HG02798 (cell line): Measurements from ENCODE around the gene CCDC17.

Source experiments
- ATAC-seq: cut with Tn5 transposase; IDR thresholded peaks from one replicate; pipeline ENCODE4 v1.9.1; 2021; ENCODE audit warnings: mild to moderate bottlenecking; ENCODE audit not compliant: unreplicated experiment, poor library complexity

The CCDC17 gene

DNA sequence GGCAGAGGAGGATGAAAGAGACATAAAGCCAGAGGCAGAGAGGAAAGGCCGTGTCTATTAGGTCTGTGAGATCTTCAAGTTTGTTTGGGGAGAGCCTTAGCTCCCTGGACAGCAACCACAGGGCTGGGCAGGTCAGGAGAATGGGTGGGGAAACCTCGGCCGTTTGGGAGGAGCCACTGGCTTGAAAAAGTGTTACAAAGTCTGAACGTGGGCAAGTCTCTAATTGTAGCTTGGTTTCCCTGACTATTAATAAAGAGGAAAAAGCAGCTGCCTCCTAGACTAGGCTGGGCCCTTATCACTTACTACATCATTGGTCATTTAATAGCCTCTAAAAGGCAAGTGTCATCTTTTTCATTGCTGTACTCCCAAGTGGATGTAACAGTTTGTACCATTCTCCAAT is at the start of gene CCDC17:
Gene CCDC17 (minus strand): TSS at position 83 of the 400 bp plus-strand sequence. CDS start 145 bp downstream, outside the sequence.
- ATAC-seq, result no peak

DNA sequence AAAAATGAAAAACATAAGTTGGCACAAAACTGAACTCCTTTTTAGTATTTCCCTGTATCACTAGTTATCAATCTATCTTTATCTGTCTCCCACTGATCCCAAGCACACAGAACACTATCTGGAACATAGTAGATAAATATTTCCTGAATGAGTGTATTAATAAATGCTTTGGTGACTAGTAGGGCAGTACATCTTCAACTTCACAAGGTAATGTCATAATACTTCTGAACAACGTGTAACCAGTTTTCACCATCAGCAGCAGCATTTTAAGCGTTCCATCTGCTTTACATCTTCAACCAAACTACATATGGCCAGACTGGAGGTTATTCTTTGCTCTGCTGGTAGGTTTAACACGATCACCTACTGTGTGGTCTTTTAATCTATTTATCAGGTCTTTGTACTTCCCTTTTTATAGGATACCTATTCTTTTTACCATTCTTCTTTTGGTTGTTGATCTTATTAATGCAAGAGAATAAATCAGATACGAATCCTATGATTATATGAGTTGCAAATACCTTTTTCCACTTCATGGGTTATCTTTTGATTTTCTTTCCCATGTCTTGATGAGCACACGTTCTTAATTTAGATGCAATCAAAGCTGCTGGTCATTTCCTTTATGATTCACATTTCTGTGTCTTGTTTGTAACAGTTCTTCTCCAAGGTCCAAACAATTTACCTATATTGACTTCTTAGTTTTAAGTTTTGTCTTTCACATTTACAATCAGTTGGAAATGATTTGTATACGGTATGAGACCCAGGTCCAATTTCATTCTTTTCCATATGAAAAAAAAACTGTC is 46.2 kb upstream of the CCDC17 start:
- no peak for ATAC-seq

DNA sequence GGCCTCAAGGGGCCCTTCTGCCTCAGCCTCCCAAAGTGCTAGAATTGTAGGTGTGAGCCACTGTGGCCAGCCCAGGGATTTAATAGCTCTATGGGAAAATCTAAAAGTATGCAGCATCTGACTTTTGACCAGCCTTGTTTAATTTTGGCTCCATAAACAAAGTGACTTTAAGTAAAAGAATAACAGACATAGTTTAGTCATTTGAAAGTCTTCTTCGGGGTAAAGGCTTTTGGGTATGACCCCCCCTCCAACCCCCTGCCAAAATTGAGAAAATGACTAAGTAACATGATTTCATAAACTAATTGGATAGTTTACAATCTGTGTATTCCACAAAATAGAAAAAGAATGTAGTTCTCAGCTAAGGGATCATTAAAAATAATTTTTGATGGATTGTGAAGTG is 45.5 kb upstream of the CCDC17 start:
- no peak for ATAC-seq

DNA sequence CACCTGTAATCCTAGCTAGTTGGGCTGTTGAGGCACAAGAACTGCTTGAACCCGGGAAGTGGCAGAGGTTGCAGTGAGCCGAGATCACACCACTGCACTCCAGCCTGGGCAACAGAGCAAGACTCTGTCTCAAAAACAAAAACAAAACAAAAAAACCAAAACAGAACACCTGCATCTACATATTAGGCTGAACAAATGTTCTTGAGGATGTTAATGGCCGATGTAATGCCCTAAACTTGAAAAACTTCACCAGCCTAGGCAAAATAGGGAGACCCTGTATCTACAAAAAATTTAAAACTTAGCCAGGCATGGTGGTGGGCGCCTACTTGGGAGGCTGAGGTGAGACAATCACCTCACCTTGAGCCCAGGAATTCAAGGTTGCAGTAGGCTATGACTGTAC is 44.7 kb upstream of the CCDC17 start:
- no peak for ATAC-seq

DNA sequence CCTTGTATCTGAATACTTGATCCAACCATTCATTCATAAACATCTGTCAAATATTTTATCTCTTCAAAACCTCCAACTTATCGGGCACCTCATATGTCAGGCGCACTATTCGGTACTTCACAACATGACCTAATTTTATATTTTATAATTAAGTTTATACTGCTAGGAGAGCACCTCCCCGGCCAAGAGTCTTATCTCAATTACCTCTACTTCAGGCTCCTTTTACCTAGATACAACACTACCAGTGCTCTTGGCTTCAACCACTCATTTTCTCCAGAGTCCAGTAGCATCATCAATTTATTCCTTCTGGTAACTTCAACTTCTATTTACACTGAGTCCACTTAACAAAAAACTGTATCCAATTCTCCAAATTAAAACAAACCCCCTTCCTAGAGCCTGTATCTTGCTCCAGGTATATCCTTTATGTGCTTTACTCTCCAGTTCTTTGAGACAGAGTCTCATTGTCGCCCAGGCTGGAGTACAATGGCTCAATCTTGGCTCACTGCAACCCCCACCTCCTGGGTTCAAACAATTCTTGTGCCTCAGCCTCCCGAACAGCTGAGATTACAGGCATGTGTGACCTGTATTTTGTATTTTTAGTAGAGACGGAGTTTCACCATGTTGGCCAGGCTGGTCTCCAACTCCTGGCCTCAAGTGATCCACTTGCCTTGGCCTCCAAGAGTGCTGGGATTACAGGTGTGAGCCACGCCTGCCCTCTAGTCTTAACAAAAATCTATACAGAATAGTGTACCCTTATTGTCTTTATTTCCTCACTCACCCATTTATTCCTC is 43.7 kb upstream of the CCDC17 start:
- no peak for ATAC-seq

DNA sequence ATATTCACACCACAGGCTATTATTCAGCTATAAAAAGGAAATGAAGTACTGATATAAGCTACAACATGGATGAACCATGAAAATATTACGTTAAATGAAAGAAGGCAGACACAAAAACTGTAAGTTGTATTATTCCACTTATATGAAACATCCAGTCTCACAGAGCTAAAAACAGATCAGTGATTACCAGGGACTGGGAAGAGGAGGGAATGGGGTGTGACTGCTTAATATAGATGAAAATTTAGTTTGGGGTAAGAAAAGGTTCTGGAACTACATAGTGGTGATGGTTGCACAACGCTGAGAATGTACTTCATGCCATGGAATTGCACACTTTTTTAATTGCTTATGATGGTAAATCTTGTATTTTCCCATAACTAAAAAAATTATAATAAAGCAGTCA is 43.0 kb upstream of the CCDC17 start:
- ATAC-seq, result no peak

DNA sequence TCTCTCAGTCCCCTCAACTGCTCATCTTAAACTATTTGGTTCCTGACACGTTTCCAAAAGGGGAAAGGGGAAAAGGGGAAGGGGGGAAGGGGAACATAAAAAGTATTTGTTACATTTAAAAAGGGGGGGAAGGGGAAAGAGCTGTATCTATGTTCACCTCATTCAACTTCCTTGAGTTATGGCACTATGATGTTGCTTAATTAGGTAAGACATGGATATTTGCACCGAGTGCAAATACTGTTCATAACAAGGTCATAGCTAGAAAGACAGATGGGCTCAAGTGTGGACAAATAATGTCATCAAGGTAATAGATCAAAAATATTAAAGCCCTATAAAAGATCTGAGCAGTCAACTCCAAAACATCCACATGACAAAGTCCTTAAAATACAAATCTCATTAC is 36.5 kb upstream of the CCDC17 start:
- ATAC-seq, result no peak

DNA sequence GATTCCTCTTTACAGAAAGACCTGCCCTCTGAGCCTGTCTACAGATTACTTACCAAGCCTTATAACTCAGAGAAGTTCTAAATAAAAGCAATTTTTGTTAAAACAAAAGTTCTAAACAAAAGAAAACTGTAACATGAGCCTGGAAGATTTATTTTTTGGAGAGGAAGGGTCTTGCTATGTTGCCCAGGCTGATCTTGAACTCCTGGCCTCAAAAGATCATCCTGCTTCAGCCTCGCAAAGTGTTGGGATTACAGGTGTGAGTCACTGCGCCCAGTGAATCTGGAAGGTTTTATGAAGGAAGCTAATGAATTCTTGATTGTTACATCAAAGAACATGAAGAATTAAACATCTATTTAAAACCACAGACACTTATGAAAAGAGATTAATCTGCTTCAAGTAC is 35.4 kb upstream of the CCDC17 start:
- ATAC-seq, result no peak

DNA sequence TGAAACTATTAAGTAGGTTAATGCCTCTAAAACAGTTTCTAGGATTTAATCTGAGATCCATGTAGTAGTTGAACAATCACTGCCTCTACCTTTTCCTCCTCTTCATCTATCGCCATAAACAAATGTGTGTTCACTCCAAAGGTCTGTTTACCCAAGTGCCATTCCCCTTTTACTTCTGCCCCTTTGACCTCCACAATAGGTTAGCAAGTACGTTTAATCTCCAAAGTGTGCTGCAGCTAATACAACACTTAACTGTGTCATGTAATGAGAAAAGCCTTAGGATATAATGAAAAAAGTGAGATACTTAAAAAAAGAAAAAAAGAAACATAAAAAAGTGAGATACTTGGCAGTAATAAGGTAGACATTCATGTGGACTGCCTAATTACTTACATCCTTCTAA is 34.3 kb upstream of the CCDC17 start:
- no peak for ATAC-seq

DNA sequence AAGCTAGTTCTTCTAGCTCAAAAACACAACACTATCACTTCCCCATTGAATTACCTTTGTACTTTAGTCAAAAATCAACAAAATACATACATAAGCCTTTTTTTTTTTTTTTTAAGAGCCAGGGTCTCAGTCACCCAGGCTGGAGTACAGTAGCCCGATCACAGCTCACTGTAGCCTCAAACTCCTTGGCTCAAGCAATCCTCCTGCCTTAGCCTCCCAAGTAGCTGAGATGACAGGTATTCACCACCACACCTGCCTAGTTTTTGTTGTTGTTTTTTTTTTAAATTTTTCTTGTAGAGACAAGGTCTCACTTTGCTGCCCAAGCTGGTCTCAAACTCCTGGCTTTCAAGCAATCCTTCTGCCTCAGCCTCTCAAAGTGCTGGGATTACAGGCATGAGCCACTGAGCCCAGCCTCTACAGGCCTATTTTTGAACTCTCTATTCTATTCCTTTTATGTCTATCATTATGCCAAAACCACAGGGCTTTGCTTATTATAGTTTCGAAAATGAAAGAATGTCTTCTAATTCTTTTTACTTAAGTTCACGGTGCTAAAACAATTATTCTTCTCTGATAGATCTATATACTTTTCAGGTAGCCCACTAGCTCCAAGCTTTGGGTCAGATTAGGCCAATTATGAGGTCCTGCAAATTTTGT is 32.8 kb upstream of the CCDC17 start:
- no peak for ATAC-seq

DNA sequence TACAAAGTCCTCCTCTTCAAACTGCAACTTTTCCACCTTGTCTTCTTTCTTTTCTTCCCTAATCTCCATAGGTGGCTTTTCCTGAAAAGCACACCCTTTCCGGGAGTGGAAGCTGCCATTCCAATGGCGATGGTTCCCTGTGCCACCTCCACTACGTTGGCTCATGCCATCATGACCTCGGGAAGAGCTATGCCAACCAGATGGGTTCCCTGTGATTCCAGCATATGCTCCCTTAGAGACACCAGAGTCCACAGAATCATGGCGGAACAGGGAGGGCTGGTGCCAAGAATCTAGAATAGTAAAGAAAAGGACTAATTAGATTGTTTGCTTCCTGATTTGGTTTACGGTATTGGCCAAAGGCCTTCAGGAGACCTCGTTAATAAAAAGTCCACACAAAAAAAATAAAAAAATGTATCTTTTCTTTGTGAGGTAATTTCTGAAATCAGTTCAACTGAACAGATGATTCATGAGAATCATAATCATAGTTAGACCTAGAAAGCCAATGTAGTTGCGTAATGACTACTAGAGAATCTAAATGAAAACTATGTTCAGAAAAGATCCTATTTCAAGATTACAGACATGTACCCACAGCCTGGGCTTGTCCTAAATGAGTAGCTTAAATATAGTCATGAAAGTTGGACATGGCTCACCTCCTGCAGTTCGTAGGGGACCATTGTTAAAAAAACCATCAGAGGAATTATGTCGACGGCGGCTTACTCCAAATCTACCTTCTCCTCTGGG is 30.9 kb upstream of the CCDC17 start:
- no peak for ATAC-seq

DNA sequence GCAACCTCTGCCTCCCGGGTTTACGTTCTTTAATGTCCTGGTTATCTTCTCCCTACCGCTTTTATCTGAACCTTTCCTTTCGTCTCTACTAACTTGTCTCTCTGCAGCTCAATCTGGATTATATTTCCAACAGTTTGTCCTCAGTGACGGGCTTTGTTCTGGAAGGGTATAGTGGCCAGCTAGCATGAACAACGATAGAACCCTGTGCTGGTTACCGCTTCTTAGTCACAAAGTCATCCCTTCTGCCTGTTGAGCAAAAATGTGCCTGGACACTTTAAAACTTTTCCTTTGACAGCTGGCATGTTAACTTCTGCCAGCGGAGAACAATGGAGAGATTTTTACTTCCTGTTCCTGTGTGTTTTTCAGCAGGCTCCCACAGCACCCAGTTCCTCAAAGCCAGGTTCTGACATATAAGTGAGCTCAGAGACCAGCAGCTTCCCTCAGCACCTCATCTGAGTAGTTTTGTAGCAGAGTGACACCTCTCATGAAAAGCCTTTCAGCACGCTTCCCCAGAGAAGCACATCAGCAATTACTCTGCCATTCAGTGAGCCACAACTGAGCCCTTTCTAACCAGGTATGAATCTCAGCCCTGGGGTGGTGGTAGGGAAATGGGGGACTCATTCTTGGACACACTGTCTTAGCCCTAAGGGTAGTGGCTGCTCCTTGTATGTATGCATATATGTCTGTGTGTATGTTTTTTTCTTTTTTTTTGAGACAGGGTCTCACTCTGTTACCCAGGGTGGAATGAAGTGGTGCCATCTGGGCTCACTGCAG is 23.6 kb upstream of the CCDC17 start:
- no peak for ATAC-seq

DNA sequence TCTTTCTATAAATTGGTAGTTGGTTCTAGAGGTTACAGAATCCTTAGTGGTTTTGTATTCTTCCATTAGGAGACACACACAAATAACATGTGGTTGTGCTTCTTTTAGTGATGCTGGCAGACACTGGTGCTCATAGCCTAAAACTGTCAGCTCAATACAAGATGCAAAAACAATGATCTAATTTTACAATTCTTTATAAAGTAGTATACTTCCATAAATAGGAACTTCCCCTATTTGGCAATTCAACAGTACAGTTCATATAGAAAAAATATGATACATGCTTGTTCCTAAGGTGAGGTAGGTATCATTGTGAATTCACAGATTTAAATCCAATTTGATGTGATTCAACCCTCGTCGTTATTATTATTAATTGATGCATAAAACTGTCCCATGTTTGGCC is 20.8 kb upstream of the CCDC17 start:
- ATAC-seq, result no peak

DNA sequence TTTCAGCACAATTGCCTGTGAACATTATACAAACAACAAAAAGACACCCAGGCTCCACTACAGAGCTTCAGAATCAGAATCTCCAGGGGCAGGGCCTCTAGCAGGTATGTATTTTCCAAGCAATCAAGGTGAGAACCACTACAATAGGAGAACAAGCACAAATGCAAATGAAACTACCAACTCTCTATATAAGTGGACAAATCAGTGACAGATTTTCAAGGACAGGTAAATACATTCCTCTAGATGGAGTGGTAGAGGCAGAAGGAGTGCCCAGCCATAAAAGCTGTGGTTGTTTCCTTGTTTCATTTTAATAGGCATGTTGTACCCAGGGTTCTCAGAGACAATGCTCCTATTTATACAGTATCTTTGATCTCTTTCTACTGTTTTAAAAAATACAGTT is 20.1 kb upstream of the CCDC17 start:
- ATAC-seq, result no peak

DNA sequence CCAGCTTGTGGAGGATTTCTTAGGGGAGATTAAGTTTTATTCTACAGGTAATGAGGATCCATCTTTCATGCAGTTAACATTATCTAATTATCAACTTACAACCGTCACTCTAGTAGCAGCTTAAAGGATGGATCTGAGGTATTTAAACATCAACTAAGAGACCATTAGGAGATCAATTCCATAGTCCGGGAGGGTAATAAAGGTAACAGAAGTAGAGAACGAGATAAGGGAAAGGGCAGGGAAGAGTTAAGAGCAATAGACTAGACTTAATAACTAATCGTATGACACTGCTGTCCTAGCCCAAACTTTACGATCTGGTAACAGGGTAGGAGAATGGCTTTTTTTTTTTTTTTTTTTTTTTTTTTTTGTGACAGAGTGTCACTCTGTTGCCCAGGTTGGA is 19.5 kb upstream of the CCDC17 start:
- ATAC-seq, result no peak

DNA sequence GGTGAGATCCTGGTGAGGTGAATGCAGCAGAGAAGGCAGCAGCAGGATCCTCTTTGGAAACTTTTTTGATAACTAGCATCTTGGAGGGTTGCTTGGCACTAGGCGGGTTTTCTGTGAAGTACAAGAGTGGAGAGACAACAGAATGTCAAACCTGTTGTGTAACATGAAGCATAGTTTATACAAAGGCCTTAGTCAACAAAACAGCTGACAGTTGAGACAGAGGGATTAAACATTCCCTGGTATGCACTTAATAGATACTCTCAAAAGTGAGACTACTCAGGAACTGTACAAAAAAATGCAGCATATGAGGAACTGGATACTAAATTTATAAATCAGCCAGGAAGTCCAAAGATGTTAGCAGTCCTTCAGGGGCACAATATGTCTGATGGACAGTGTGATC is 16.4 kb upstream of the CCDC17 start:
- ATAC-seq, result no peak

DNA sequence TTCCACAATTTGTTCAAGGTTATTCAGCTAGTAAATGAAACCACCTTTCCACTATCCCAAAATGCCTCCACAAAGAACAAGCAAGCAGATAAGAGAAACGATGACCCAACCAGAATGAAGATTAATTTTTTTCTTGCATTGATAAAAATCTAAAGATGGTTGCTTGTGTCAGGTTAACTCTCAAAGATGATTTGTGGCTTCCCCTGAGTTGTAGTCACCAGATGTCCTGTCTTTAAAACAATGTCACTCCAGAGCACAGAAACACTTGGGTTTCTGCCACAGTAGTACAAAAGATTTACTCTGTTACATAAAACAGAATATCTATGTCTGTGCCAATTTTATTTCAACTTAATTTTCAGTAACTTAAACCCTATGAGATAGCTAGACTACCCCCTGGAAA is 11.4 kb upstream of the CCDC17 start:
- ATAC-seq, result no peak

DNA sequence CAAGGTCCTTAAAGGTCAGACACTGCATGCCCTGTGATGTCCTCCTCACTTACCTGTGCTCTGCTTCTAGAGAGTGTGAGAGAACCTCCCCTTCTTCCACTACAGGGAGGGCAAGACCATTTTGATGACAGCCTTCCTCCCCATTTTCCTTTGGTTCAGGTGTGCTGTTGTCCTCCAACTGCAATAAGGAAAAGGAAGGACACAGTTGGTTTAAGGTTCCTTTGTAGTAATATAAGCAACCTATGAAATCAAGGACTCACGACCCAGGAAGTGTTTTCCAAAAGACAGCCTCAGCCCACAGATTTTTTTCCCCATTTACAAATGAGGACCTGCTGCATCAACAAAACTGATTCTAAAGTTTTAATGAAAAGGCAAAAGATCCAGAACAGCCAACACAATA is 6.6 kb upstream of the CCDC17 start:
- ATAC-seq, result no peak

DNA sequence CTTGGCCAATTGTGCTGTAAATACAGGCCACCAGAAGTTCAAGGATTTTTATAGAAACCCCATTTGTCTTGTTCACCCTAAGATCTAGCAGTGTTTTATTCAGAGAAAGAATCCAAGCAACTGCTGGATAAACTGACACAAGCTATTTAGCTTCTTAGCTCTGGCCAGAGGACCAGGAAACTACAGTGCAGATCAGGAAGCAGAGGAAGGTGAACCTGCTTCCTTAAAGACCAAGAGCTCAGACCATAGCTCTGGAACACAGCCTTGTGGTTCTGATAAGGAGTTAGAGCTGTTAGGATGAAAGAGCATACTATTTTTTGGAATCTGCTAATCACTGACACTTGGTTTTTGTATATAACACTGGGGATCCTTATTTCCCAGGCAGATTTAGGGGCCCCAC is 5.2 kb upstream of the CCDC17 start:
- ATAC-seq, result no peak
